ENCODE results near the gene ARMC2. TPM values are rescaled to one million over a fixed set of nuclear protein-coding genes. Genes with fewer than 3 reads are reported as not detected.

Gene ARMC2
- total and polyA plus RNA-seq, 2 of the 4 experiments (the other 2 are of a cell fraction): 0.72 to 3.9 TPM

- no peak overlapping the region for H3K9ac ChIP-seq (ENCODE audit: low read depth, low read length)
- no peak overlapping the region for H3K18ac ChIP-seq (ENCODE audit: low read depth, low read length)
- H3K4me3 ChIP-seq (ENCODE audit: insufficient read depth, low read depth, low read length): no peak overlapping the region
- H2BK15ac ChIP-seq (ENCODE audit: low read depth, low read length): no peak overlapping the region
- no peak overlapping the region for H2BK5ac ChIP-seq (ENCODE audit: low read depth, low read length, poor library complexity, severe bottlenecking)
- TF ChIP-seq MAZ (IDR thresholded peaks at IDR 0.05; ENCODE audit: borderline replicate concordance, low read depth, low read length) (no peak), MXI1 (IDR thresholded peaks at IDR 0.05; ENCODE audit: borderline replicate concordance, low read depth, low read length) (no peak), RCOR1 (IDR thresholded peaks at IDR 0.05; ENCODE audit: insufficient replicate concordance, low read length) (no peak), NFE2L2 (IDR thresholded peaks at IDR 0.05; ENCODE audit: low read depth, low read length) (no peak)
- no peak overlapping the region for H2AK5ac ChIP-seq (ENCODE audit: low read depth, low read length)
- H4K5ac ChIP-seq (ENCODE audit: low read depth, low read length): no peak overlapping the region
- BruUV-seq (replicated peaks): no TSS peak
- no peak overlapping the region for H3K4me2 ChIP-seq (ENCODE audit: low read depth, low read length)
- no peak overlapping the region for H2BK20ac ChIP-seq (ENCODE audit: low read depth, low read length)
- no peak overlapping the region for H4K91ac ChIP-seq (ENCODE audit: insufficient read depth, low read depth, low read length)
- no peak overlapping the region for H2AK9ac ChIP-seq (replicated peaks; ENCODE audit: low read depth, low read length, poor library complexity)
- H3K4ac ChIP-seq (ENCODE audit: low read depth, low read length): no peak overlapping the region
- H3K27ac ChIP-seq (ENCODE audit: insufficient read depth, low read length): no peak overlapping the region
- no peaks in the 10 kb centered on the region; the same call in 1 of the 2 replicates for H4K20me1 ChIP-seq (ENCODE audit: insufficient read depth, low read length)
- H4K8ac ChIP-seq (ENCODE audit: low read depth in 2 of 2, low read length in 2 of 2): no peak overlapping the region
- no CpG with 5 or more reads among the region's 1 CpG for WGBS, 2 experiments (ENCODE audit: extremely low coverage in 2 of 2, insufficient read length in 1 of 2)
- H3K9me1 ChIP-seq (ENCODE audit: insufficient read depth, low read length): no peaks in the 10 kb centered on the region; the same call in 1 of the 2 replicates
- no peaks in the 10 kb centered on the region for H3K36me3 ChIP-seq (ENCODE audit: control insufficient read depth, insufficient read depth, low read length)
- dilution Hi-C loops (cut with HindIII; ENCODE audit: low sequenced_read_pairs, unreplicated experiment) (no loop called here), in situ Hi-C loops (cut with MboI; ENCODE audit: low sequenced_read_pairs) (no loop called here), intact Hi-C loops (cut with micrococcal nuclease) (no loop called here)
- no peaks in the 10 kb centered on the region for H3K27me3 ChIP-seq (ENCODE audit: control insufficient read depth, insufficient read depth, low read length)
- ATAC-seq (ENCODE audit: low read depth) (no peak), DNase-seq (no peak)
- no peak overlapping the region for H3K14ac ChIP-seq (replicated peaks; ENCODE audit: low read depth, low read length)
- no peak overlapping the region for H3K56ac ChIP-seq (ENCODE audit: extremely low read depth, insufficient read depth, low read length)
- H2AFZ ChIP-seq (replicated peaks; ENCODE audit: low read length, poor library complexity): no peak overlapping the region
- no peaks in the 10 kb centered on the region; a peak in 1 of 4 replicates for H3K79me1 ChIP-seq (ENCODE audit: low read depth in 1 of 2, low read length in 2 of 2)
- CTCF ChIA-PET: no interaction called here
- no peak overlapping the region for H3K23ac ChIP-seq (ENCODE audit: low read depth, low read length)
- H2BK120ac ChIP-seq (ENCODE audit: low read depth, low read length): no peak overlapping the region
- POLR2A ChIA-PET (ENCODE audit: unreplicated experiment): no interaction called here
- H3K9me3 ChIP-seq (ENCODE audit: control insufficient read depth, insufficient read depth, low read length): no peaks in the 10 kb centered on the region
- peaks cover 2% of the 10 kb centered on the region; the same call in 1 of the 2 replicates for H3K4me1 ChIP-seq (ENCODE audit: control insufficient read depth, insufficient read depth, low read length)
Measured at GRCh38 chr6:109019911-109020310, 171.7 kb downstream of the ARMC2 start.
